Cerebellar cortex (tissue), 1 donor: ENCODE data around the gene THSD1.
"Not testable (repeated sequence)": the region's sequence is repeated elsewhere in the genome, so short reads cannot be mapped to it uniquely, and the experiment has no call there.

Source experiments
- DNase-seq: peaks from one replicate; pipeline ENCODE4 v3.0.0-alpha.2; 2015; ENCODE audit warnings: low spot score

THSD1 gene

GRCh38 chr13:52411629-52412028, 5.7 kb upstream of the THSD1 start:
- no peak for DNase-seq

DNA sequence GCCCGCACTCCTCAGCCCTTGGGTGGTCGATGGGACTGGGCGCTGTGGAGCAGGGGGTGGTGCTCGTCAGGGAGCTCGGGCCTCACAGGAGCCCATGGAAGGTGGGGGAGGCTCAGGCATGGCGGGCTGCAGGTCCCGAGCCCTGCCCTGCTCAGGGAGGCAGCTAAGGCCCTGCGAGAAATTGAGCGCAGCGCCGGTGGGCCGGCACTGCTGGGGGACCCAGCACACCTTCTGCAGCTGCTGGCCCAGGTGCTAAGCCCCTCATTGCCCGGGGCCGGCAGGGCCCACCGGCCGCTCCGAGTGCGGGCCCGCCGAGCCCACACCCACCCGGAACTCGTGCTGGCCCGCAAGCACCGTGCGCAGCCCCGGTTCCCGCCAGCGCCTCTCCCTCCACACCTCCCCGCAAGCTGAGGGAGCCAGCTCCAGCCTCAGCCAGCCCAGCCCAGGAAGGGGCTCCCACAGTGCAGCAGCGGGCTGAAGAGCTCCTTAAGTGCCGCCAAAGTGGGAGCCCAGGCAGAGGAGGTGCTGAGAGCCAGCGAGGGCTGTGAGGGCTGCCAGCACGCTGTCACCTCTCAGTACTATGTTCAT, 2.2 kb upstream of the THSD1 start:
- not testable (repeated sequence) for DNase-seq

- DNase-seq, result not testable (repeated sequence)
Observed at GRCh38 chr13:52407436-52407835, 1.5 kb upstream of the THSD1 start.

- no peak for DNase-seq
Observed at GRCh38 chr13:52406629-52407028, 657 bp upstream of the THSD1 start.

DNA sequence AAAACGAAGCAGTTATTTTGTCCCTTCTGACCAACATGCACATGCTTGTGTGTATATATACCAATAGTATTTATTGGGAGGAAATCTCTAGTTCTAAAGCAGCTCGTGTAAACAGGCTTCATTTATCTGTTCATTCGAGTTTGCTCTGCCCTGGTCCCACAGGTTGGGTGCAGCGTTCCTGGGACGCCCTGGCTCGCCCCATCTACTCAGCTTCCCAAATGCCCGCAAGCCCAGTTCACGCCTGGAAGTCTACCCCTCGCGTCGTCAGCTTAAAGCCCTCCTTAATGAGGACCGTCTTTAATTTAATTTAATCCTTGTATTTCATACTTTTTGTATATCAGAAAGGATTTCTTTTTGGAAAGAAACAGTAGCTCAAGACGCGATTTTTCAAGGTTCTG, 604 bp downstream of the THSD1 start:
- DNase-seq, result no peak

DNA sequence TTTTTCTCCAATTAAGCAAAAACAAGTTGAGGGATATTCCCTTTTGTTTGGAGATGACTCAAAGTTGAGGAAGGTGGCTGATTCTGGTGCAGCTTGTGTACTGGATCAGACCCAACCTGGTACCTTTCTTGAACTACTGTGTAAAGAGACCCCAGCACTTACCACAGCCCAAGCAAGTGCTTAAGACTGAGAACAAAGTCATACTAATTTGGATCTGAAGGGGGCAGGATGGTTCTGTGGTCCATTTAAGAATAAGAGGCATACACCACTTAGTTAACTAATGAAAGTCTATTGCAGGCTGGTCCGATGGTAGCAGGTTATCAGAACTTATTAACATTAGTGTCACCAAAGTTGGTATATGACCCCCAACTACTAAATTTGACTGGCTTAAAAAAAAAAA, 6.3 kb downstream of the THSD1 start:
- DNase-seq, result no peak

DNA sequence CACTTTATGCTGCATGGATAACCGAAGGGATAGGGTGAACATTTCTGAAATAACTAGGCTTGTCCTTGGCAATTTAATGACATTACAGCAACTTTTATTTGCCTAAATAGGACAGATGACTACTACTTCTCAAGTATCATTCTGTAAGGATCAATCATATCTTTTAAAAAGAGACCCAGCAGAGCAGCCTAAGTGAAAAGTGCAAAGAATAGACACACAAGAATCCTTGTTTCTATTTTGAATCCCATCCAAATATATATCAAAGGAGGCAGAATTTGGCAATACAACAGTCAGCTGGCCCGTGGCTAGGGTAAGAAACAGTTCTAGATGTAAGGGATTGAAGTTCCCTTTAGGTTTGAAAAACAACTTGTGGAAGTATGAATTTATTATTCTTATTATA, 6.9 kb downstream of the THSD1 start:
- no peak for DNase-seq

- DNase-seq, result no peak
Observed at GRCh38 chr13:52395704-52396103, 10.3 kb downstream of the THSD1 start.

- DNase-seq, result no peak
Observed at GRCh38 chr13:52394586-52394985, 11.4 kb downstream of the THSD1 start.

GRCh38 chr13:52393572-52394357, 12.2 kb downstream of the THSD1 start:
- DNase-seq, result no peak

DNA sequence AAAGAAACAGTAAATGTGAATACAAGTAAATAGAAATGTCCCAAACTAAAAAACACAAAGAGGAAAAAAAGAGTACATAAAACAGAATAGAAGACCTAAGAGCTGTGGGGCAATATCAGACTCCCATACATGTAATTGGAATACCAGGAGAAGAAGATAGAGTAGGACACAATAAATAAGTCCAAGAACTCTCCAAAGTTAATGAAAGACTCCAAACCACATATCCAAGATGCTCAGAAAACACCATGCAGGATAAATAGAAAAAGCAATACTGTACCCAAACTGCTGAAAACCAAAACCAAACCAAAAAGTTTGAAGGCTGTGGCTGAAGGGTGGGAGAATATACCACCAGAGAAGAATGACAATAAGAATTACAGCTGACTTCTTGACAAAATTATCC, 18.3 kb downstream of the THSD1 start:
- no peak for DNase-seq

GRCh38 chr13:52385870-52386269, 20.1 kb downstream of the THSD1 start:
- no peak for DNase-seq

GRCh38 chr13:52383366-52383765, 22.6 kb downstream of the THSD1 start:
- DNase-seq, result no peak

DNA sequence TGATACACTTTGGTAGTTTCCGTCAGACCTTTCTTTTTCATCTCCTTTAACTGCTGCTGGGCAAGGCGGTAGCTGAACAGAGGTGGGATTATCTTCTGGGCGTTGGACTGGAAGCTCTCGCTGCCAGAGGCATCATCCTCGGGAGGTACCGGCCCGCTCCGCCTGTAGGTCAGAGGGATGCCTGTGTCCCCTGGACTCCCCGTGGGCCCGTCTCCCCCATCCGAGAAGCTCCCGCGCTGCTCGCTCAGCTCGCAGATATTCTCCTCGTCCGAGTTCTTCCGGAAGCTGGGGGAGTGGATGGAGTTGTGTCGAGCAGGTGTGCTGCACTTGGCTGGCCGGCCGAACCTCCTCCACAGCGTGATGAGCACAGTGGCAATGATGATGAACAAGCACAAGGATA, 27.7 kb downstream of the THSD1 start:
- DNase-seq, result no peak

DNA sequence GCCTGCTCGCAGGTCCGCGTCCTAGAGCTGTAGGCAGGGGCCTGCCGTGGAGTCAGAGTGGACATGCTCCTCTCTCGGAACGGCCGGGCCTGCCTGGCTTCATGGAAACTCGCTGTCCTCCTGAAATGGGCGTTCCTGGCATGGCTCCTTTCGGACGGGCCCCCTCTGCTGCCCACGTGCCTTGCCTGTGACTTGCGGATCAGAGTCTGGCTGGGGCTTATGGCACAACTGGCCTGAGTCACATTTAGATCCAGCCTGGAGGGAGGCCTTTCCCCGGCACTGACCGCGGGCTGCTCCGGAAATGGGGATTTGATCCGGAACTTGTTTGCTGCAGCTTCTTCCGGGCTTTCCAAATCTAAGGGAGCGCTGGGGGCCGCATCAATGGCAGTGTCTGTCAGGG, 28.1 kb downstream of the THSD1 start:
- no peak for DNase-seq

DNA sequence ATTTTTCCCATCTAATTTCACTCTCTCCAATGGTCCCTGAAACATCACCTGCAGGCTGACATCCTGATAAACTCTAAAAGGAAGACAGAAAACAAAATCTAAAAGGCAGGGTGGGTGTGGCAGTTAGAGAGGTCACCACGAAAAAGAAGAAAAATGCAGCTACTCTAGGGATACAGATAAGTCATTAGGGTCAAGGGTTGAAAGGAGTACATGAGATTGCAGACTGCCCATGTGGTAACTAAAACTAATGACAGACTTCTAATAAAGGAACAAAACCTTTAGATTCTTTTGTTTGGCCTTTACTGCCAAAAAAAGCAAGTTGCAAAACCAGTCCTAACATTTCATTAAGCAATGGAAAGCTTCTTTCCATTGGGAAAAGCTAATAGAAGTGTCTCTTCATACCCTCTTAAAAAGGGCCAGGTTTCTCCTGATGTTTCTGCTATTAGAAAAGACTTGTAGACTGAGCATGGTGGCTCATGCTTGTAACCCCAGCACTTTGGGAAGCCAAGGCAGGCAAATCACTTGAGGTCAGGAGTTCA, 31.0 kb downstream of the THSD1 start:
- DNase-seq, result no peak

DNA sequence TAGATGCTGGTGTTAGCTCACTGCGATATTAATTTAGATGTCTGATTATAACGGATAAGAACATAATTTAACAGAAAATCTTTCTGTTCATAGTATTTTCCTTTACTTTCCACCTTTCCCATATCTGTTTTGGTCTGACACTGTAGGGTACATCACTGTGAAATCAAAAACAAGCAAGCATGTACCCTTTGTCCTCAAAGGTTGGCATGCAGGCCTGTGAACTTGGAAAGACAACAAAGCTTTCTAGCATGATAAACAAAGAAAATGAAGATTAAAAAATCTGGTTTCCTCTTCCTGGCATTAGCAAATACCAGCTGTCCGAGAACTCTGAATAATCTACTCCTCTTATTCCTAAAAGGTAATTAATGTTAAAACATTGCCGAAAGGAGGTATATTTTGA, 31.6 kb downstream of the THSD1 start:
- DNase-seq, result no peak

DNA sequence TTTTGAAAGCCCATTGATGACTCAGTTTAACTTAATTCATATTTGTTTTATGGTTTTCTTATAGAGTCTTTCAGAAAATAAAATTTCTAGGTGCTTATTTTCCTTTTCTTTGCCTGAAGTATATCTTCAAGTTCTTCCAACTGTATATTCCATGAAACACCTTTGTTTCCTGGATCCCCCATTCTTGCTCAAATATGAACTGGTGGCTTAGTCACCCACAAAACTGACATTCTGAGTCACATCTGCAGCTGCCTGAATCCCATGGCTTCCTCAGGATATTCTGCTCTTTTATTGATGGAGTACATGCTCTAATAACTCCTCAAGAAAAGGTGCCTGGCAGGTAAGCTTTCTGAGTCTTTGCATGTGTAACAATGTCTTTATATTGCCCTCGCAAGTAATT, 32.7 kb downstream of the THSD1 start:
- not testable (repeated sequence) for DNase-seq

DNA sequence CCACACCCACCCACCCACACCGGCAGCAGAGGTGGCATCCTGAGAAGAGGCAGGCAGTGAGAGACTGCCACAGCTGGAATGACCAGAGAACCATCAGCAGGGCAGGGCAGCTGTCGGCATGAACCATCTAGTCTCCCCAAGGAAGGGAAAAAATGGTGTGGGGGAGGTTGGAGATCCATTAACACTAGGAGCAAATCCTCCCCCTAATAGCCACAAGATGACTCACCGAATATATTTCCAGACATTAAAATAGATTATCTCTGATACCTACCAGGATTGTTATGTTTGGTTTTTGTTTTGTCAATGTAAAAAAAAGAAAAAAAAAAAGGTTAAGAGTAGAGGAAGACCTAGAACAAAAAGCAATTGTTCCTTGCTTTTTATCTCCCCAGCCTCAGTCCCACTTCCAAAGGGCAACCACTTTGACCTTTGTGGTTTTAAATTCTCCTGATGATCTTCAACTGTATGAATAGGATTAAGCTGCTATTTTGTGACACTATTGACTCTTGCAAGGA, 34.2 kb downstream of the THSD1 start:
- no peak for DNase-seq

DNA sequence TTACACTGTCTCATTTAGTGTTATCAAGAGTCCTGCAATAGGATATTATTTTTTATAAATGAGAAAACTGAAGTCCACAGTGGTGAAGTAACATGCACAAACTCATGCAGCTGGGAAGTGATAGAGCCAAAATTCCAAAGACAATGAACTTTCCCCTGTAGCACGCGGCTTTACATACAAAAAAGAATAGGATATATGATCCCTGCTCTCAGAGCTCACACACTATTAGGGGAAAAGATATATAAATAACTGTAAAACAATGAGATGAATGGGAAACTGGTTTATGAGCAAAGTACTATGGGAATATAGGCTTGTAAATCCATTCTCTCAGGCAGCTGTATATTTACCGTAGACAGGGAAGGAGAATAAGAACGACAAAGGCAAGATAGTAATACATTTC, 39.7 kb downstream of the THSD1 start:
- no peak for DNase-seq

GRCh38 chr13:52362169-52362887, 43.6 kb downstream of the THSD1 start:
- not testable (repeated sequence) for DNase-seq

GRCh38 chr13:52361225-52361624, 44.7 kb downstream of the THSD1 start:
- DNase-seq, result no peak

GRCh38 chr13:52359534-52359933, 46.4 kb downstream of the THSD1 start:
- no peak for DNase-seq
